WTC11 (cell line): ENCODE results near the gene ROBO1. TPM values are rescaled to one million over a fixed set of nuclear protein-coding genes. Genes with fewer than 3 reads are reported as not detected.

Experiments used
- ATAC-seq: fragments of 200-7000 bp; cut with Tn5 transposase; 2 replicates; pipeline ENCODE4 v1.10.0; 2021; ENCODE audit warnings: mild to moderate bottlenecking, moderate library complexity
- CTCF ChIA-PET: fragments of 300-600 bp; sonication (Branson Sonifier 250); formaldehyde crosslinking; loops from one replicate; lab custom pipeline; 2021; ENCODE audit warnings: antibody characterized with exemption; lab: Charles Lee
- POLR2A ChIA-PET: fragments of 350-600 bp; sonication (Branson Sonifier 250); formaldehyde crosslinking; loops from one replicate; lab custom pipeline; 2021; ENCODE audit warnings: antibody characterized with exemption; lab: Charles Lee
- DNase-seq: peaks from one replicate; pipeline ENCODE4 v3.0.0; 2021; ENCODE audit warnings: low spot score
- H3K27ac Mint-ChIP-seq: 2 replicates; pipeline ENCODE4 v1.8.0; 2021; ENCODE audit warnings: mixed read lengths
- H3K27me3 Mint-ChIP-seq: 2 replicates; pipeline ENCODE4 v1.8.0; 2021; ENCODE audit warnings: low read depth, mild to moderate bottlenecking, moderate library complexity, mixed read lengths
- H3K36me3 Mint-ChIP-seq: 2 replicates; pipeline ENCODE4 v1.8.0; 2021; ENCODE audit warnings: mixed read lengths
- H3K4me1 Mint-ChIP-seq: 2 replicates; pipeline ENCODE4 v1.8.0; 2022; ENCODE audit warnings: mixed read lengths
- H3K4me3 Mint-ChIP-seq: 2 replicates; pipeline ENCODE4 v1.8.0; 2021; ENCODE audit warnings: mild to moderate bottlenecking, moderate library complexity, mixed read lengths
- H3K9me3 Mint-ChIP-seq: 2 replicates; pipeline ENCODE4 v1.8.0; 2021; ENCODE audit warnings: mixed read lengths
- ARID4B ChIP-seq: sonication (generic); formaldehyde crosslinking; IDR thresholded peaks from 2 replicates; pipeline ENCODE4 v1.8.0; 2023; ENCODE audit warnings: missing genetic modification reagents, mild to moderate bottlenecking, borderline replicate concordance
- ATF2 ChIP-seq: sonication (generic); formaldehyde crosslinking; IDR thresholded peaks from 2 replicates; pipeline ENCODE4 v1.8.1; 2022; ENCODE audit warnings: low read depth, missing genetic modification reagents, borderline replicate concordance
- ERG ChIP-seq: fragments of 250-450 bp; sonication (Bioruptor Pico); IDR thresholded peaks from 2 replicates; pipeline ENCODE4 v1.8.0; 2021; ENCODE audit warnings: mild to moderate bottlenecking
- FOXP4 ChIP-seq: sonication (generic); formaldehyde crosslinking; IDR thresholded peaks from 2 replicates; pipeline ENCODE4 v1.8.0; 2022; ENCODE audit warnings: mild to moderate bottlenecking, missing genetic modification reagents
- JAZF1 ChIP-seq: fragments of 250-450 bp; sonication (Bioruptor Pico); IDR thresholded peaks from 2 replicates; pipeline ENCODE4 v1.9.0; 2021; ENCODE audit warnings: moderate library complexity, mild to moderate bottlenecking, inconsistent platforms
- USF2 ChIP-seq: sonication (generic); formaldehyde crosslinking; IDR thresholded peaks from 2 replicates; pipeline ENCODE4 v1.8.1; 2023; ENCODE audit warnings: mild to moderate bottlenecking, missing genetic modification reagents, moderate library complexity
- ZNF232 ChIP-seq: sonication (generic); formaldehyde crosslinking; IDR thresholded peaks from 2 replicates; pipeline ENCODE4 v1.8.0; 2022; ENCODE audit warnings: mild to moderate bottlenecking, missing genetic modification reagents
- ZNF317 ChIP-seq: sonication (generic); formaldehyde crosslinking; IDR thresholded peaks from 2 replicates; pipeline ENCODE4 v1.8.1; 2023; ENCODE audit warnings: low read depth, mild to moderate bottlenecking, moderate library complexity, missing genetic modification reagents, borderline replicate concordance
- total RNA-seq: library from RNA; stranded (reverse); gene quantifications from 3 replicates; pipeline ENCODE4 v1.2.3, GENCODE V29; 2021

Gene ROBO1
- total RNA-seq, 1 experiment from 2014 or later = 90.9 TPM

- TF ChIP-seq FOXP4 (CRISPR knock-in tag) = no peak
- TF ChIP-seq ATF2 (CRISPR knock-in tag) = no peak
- no peak for TF ChIP-seq JAZF1 (CRISPR knock-in tag)
- TF ChIP-seq, all 79 proteins: peak for 0
Measured at GRCh38 chr3:78707609-78708008, 1060.2 kb downstream of the ROBO1 start (continued).

- no peak for ATAC-seq
- CTCF ChIA-PET = no interaction called here
Measured at GRCh38 chr3:78706906-78707523, 1060.8 kb downstream of the ROBO1 start.

More at GRCh38 chr3:78706906-78707523, 1060.8 kb downstream of the ROBO1 start:
- no peak overlapping the region for H3K27ac Mint-ChIP-seq
- no peak overlapping the region for H3K4me3 Mint-ChIP-seq
- peaks cover 4% of the 10 kb centered on the region; the same call in 1 of the 2 replicates for H3K4me1 Mint-ChIP-seq
- TF ChIP-seq USF2 (no peak), ARID4B (CRISPR knock-in tag) (no peak), ZNF317 (CRISPR knock-in tag) (no peak), JAZF1 (CRISPR knock-in tag) (no peak), ZNF232 (CRISPR knock-in tag) (no peak), ERG (CRISPR knock-in tag) (no peak)
- H3K9me3 Mint-ChIP-seq = no peaks in the 10 kb centered on the region
- H3K36me3 Mint-ChIP-seq = no peaks in the 10 kb centered on the region
- no peak for DNase-seq
- POLR2A ChIA-PET = interaction anchor here (0.6 kb wide), 1 partner anchor 35 kb away, joined by 3 read pairs; no protein-coding TSS in a partner anchor
- no peaks in the 10 kb centered on the region for H3K27me3 Mint-ChIP-seq
